HepG2 (cell line): ENCODE data around the gene HOXD3. TPM values are rescaled to one million over a fixed set of nuclear protein-coding genes. Genes with fewer than 3 reads are reported as not detected.

Source experiments
- ATAC-seq: fragments of 200-7000 bp; cut with Tn5 transposase; 3 replicates; pipeline ENCODE4 v1.9.1; 2020; ENCODE audit warnings: mild to moderate bottlenecking, moderate library complexity
- BruUV-seq: library from RNA; stranded (reverse); fragments of 400-500 nt; replicated peaks from 2 replicates; lab custom pipeline; 2021; lab: Mats Ljungman, UMichigan
- CTCF ChIA-PET: fragments of 300-600 bp; formaldehyde crosslinking; extraction: SDS; loops from one replicate; lab custom pipeline; 2021; ENCODE audit warnings: low total read pairs, inconsistent platforms, low intra/inter-chr PET ratio; lab: Yijun Ruan, JAX
- POLR2A ChIA-PET: fragments of 350-600 bp; sonication (Branson Sonifier 250); formaldehyde crosslinking; loops from one replicate; lab custom pipeline; 2020; ENCODE audit warnings: antibody characterized with exemption, inconsistent platforms; lab: Yijun Ruan, JAX
- DNase-seq: peaks from one replicate; pipeline ENCODE4 v3.0.0-alpha.2; 2015; ENCODE audit warnings: low spot score
- FAIRE-seq: peaks from 3 replicates; lab custom pipeline; 2011; peaks lifted over from hg19 to GRCh38; lab: Jason Lieb, UNC
- H2AFZ ChIP-seq: one replicate; pipeline ENCODE4 v1.6.1; 2011; ENCODE audit warnings: low read length, inconsistent platforms
- H3K27ac ChIP-seq: fragments of 300-600 bp; 3 replicates; pipeline ENCODE4 v1.8.0; 2011; ENCODE audit warnings: mixed run types, mild to moderate bottlenecking, mixed read lengths, low read length, inconsistent platforms; ENCODE audit not compliant: insufficient read depth; ENCODE audit errors: extremely low read length
- H3K27me3 ChIP-seq, 2 experiments: fragments of 200-600 bp in 1 of 2; 2 replicates in 1 of 2; 3 replicates in 1 of 2; pipeline versions ENCODE4 v1.6.0 to v1.8.0; 2011; ENCODE audit warnings: low read length in 2 of 2, mild to moderate bottlenecking in 2 of 2, moderate library complexity in 2 of 2, inconsistent platforms in 1 of 2; ENCODE audit not compliant: insufficient read depth in 2 of 2, control insufficient read depth in 1 of 2
- H3K36me3 ChIP-seq, 2 experiments: fragments of 200-600 bp in 1 of 2; replicated peaks in 1 of 2; 2 replicates in 1 of 2; 3 replicates in 1 of 2; pipeline versions ENCODE4 v1.5.1 to v1.8.0; 2011; ENCODE audit warnings: low read length in 2 of 2, inconsistent platforms in 1 of 2; ENCODE audit not compliant: insufficient read depth in 2 of 2, control insufficient read depth in 1 of 2
- H3K4me1 ChIP-seq: 2 replicates; pipeline ENCODE4 v1.5.1; 2012; ENCODE audit warnings: low read length, inconsistent platforms; ENCODE audit not compliant: insufficient read depth
- H3K4me2 ChIP-seq: 2 replicates; pipeline ENCODE4 v1.6.0; 2011; ENCODE audit warnings: low read depth, low read length, inconsistent platforms
- H3K4me3 ChIP-seq, 3 experiments: fragments of 200-600 bp in 1 of 3; sonication (generic), shearing (Covaris generic) in 1 of 3; replicated peaks in 1 of 3; 2 replicates each; pipeline ENCODE4 v1.5.1; 2011 to 2016; ENCODE audit warnings: low read length in 3 of 3, inconsistent platforms in 2 of 3, low read depth in 2 of 3, mild to moderate bottlenecking in 2 of 3, control low read depth in 1 of 3, mixed read lengths in 1 of 3; ENCODE audit not compliant: insufficient read depth in 1 of 3
- H3K79me2 ChIP-seq: one replicate; pipeline ENCODE4 v1.6.1; 2011; ENCODE audit warnings: low read length, inconsistent platforms; ENCODE audit not compliant: insufficient read depth
- H3K9ac ChIP-seq: 2 replicates; pipeline ENCODE4 v1.6.0; 2011; ENCODE audit warnings: mild to moderate bottlenecking, low read depth, low read length, inconsistent platforms; ENCODE audit not compliant: insufficient read depth
- H3K9me3 ChIP-seq: 2 replicates; pipeline ENCODE4 v1.5.1; 2012; ENCODE audit warnings: mild to moderate bottlenecking, low read length
- H4K20me1 ChIP-seq: 2 replicates; pipeline ENCODE4 v1.6.0; 2011; ENCODE audit warnings: inconsistent platforms, mild to moderate bottlenecking, low read length, moderate library complexity; ENCODE audit not compliant: insufficient read depth
- ARHGAP35 ChIP-seq: sonication (generic); formaldehyde crosslinking; IDR thresholded peaks from 2 replicates; pipeline ENCODE4 v1.9.0; 2022; ENCODE audit warnings: mild to moderate bottlenecking, inconsistent platforms, moderate library complexity, missing genetic modification reagents, borderline replicate concordance
- BRCA1 ChIP-seq: sonication (generic); formaldehyde crosslinking; IDR thresholded peaks from 2 replicates; pipeline ENCODE4 v1.4.0; 2020; ENCODE audit warnings: missing genetic modification reagents
- PCBP1 ChIP-seq: fragments of 200-400 bp; formaldehyde crosslinking; IDR thresholded peaks from 2 replicates; pipeline ENCODE4 v1.6.1; 2017; ENCODE audit warnings: mild to moderate bottlenecking, low read depth, low read length, borderline replicate concordance
- RBM22 ChIP-seq: fragments of 200-400 bp; formaldehyde crosslinking; optimal IDR thresholded peaks from 2 replicates; pipeline ENCODE3; 2017; ENCODE audit warnings: mild to moderate bottlenecking, low read length, moderate library complexity
- UBTF ChIP-seq: sonication (generic); formaldehyde crosslinking; IDR thresholded peaks from 2 replicates; pipeline ENCODE4 v1.4.0; 2020; ENCODE audit warnings: mild to moderate bottlenecking, missing genetic modification reagents
- ZBTB40 ChIP-seq, 2 experiments: fragments of 450-650 bp in 1 of 2; sonication (generic) in 1 of 2; formaldehyde crosslinking in 1 of 2; IDR thresholded peaks; 2 replicates each; pipeline versions ENCODE4 v1.6.1 to v1.8.0; 2016 to 2022; ENCODE audit warnings: antibody characterized with exemption in 1 of 2, mild to moderate bottlenecking in 1 of 2, missing genetic modification reagents in 1 of 2
- ZNF326 ChIP-seq: sonication (generic); formaldehyde crosslinking; IDR thresholded peaks from 2 replicates; pipeline ENCODE4 v1.4.0; 2020; ENCODE audit warnings: missing genetic modification reagents, borderline replicate concordance
- ZNF441 ChIP-seq: sonication (generic); formaldehyde crosslinking; IDR thresholded peaks from 2 replicates; pipeline ENCODE4 v1.7.0; 2021; ENCODE audit warnings: missing genetic modification reagents, borderline replicate concordance
- ZNF550 ChIP-seq: sonication (generic); formaldehyde crosslinking; IDR thresholded peaks from 2 replicates; pipeline ENCODE4 v1.4.0; 2020; ENCODE audit warnings: mild to moderate bottlenecking, missing genetic modification reagents, borderline replicate concordance
- ZNF577 ChIP-seq: sonication (generic); formaldehyde crosslinking; IDR thresholded peaks from 2 replicates; pipeline ENCODE4 v1.4.0; 2020; ENCODE audit warnings: mild to moderate bottlenecking, low read depth, missing genetic modification reagents, borderline replicate concordance
- ZNF703 ChIP-seq: sonication (generic); formaldehyde crosslinking; IDR thresholded peaks from 2 replicates; pipeline ENCODE4 v1.5.1; 2020; ENCODE audit warnings: missing genetic modification reagents, mild to moderate bottlenecking, moderate library complexity, borderline replicate concordance
- ZNF777 ChIP-seq: sonication (generic); formaldehyde crosslinking; IDR thresholded peaks from 2 replicates; pipeline ENCODE4 v1.4.0; 2020; ENCODE audit warnings: missing genetic modification reagents
- WGBS: methylation state at CpG from one replicate; pipeline ENCODE4 v1.1.6; 2017; ENCODE audit warnings: low lambda C conversion rate; 5-methylcytosine and 5-hydroxymethylcytosine counted together
- in situ Hi-C: cut with HindIII; loops from 2 replicates; pipeline ENCODE4 v1.10.0; 2017; ENCODE audit warnings: low pct_unique_long_range_greater_than_20kb; ENCODE audit not compliant: extremely low pct_ligation_motif_present
- intact Hi-C: fragments of 100-400 bp; cut with micrococcal nuclease; formaldehyde crosslinking; loops from one replicate; pipeline ENCODE4 v1.10.0; 2022; ENCODE audit not compliant: unreplicated experiment
- polyA plus RNA-seq, 8 experiments: library from polyadenylated mRNA; depleted of rRNA in 3 of 8; stranded (reverse) in 7 of 8; unstranded in 1 of 8; fragments of >200 nt; fragmentation: Illumina TruSeq in 4 of 8; extraction: Trizol in 4 of 8; gene quantifications; 2 replicates each; pipeline versions ENCODE4 v1.2.1 to v1.2.3, GENCODE V29; 2011 to 2016; ENCODE audit warnings: low read depth in 4 of 8, missing spikeins in 1 of 8, mixed read lengths in 1 of 8; ENCODE audit not compliant: insufficient read depth in 1 of 8
- total RNA-seq, 5 experiments: library from RNA; depleted of rRNA; stranded (reverse); fragments of >200 nt; fragmentation: Illumina TruSeq; extraction: Trizol; gene quantifications; 2 replicates each; pipeline ENCODE4 v1.2.3, GENCODE V29; 2016; ENCODE audit warnings: low read depth in 1 of 5

The HOXD3 gene
- total and polyA plus RNA-seq, 2 of the 13 experiments (the other 11 are each of a cell fraction or from before 2014, with no cell fraction given), result 0.05 to 0.09 TPM

- H3K4me2 ChIP-seq, result no peak overlapping the region
- no peaks in the 10 kb centered on the region for H3K4me1 ChIP-seq
- in situ Hi-C loops (no loop called here), intact Hi-C loops (no loop called here)
- H3K79me2 ChIP-seq, result no peaks in the 10 kb centered on the region
- H3K9me3 ChIP-seq, result no peaks in the 10 kb centered on the region
- no TSS peak for BruUV-seq
- no peaks in the 10 kb centered on the region for H3K36me3 ChIP-seq
- H3K4me3 ChIP-seq, result no peak overlapping the region
- FAIRE-seq (no peak), ATAC-seq (no peak), DNase-seq (no peak)
- H3K9ac ChIP-seq, result no peak overlapping the region
- no peaks in the 10 kb centered on the region for H4K20me1 ChIP-seq
- no peak overlapping the region for H3K27ac ChIP-seq
- ChIA-PET CTCF (no interaction called here), POLR2A (no interaction called here)
- WGBS, result 2% methylated on average over 2 of the region's 2 CpGs
- no peak overlapping the region for H2AFZ ChIP-seq
- peaks cover 0 to 60% of the 10 kb centered on the region in 2 experiments; a peak in 4 of 5 replicates for H3K27me3 ChIP-seq
- TF ChIP-seq ZNF703 (no peak), ZNF577 (no peak), PCBP1 (no peak), BRCA1 (no peak), RBM22 (no peak), UBTF (CRISPR knock-in tag) (no peak), ZNF326 (CRISPR knock-in tag) (no peak), ARHGAP35 (CRISPR knock-in tag) (no peak), ZNF777 (no peak), ZNF441 (CRISPR knock-in tag) (no peak), ZNF550 (no peak), ZBTB40 (IDR thresholded peaks at IDR 0.05) (no peak), ZBTB40 (CRISPR knock-in tag; IDR thresholded peaks at IDR 0.05) (no peak)
Observed at GRCh38 chr2:176206682-176207081, 49.6 kb downstream of the HOXD3 start.
